ENCODE measurements around the gene CAPN8.

DNA sequence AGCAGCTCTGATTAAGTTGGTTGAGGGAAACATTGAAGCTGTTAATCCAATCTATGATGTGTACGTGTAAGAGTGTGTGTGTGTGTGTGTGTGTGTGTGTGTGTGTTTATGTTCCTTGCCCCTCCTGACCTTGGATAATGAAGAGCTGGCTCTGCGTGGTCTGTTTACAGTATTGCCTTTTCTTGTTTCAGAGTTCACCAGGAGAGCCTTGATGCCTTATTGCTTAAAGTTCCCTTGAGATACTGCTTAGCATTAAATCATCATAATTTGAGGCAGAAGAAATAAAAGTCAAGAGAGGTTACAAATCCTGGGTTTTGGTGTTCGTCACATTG, 36.4 kb downstream of the CAPN8 start:
- TF ChIP-seq YY1 (IDR thresholded peaks at IDR 0.05; ENCODE audit: insufficient read depth, insufficient read length) (no peak), ZNF274 (IDR thresholded peaks at IDR 0.05; ENCODE audit: low read depth, low read length) (no peak)

All from NT2/D1 (cell line).